Omental fat pad (tissue), 4 donors: ENCODE data around the gene ARRDC2. TPM values are rescaled to one million over a fixed set of nuclear protein-coding genes. Genes with fewer than 3 reads are reported as not detected.

Experiments
- ATAC-seq: fragments of 150-250 bp; one replicate; pipeline ENCODE4 v1.9.1; 2016; ENCODE audit warnings: mild to moderate bottlenecking, moderate library complexity; ENCODE audit not compliant: low FRiP score
- DNase-seq: peaks from one replicate; pipeline ENCODE4 v3.0.0-alpha.2; 2019; ENCODE audit warnings: low spot score
- CTCF ChIP-seq, 3 donors: fragments of 450-650 bp; IDR thresholded peaks; one replicate each; pipeline ENCODE4 v1.5.1; 2016 to 2017; ENCODE audit warnings: antibody characterized with exemption in 3 of 3, mild to moderate bottlenecking in 3 of 3, moderate library complexity in 2 of 3
- total RNA-seq, 4 donors: library from RNA; depleted of rRNA; stranded (reverse); fragments of >200 nt; gene quantifications; one replicate each; pipeline ENCODE4 v1.1.0, GENCODE V29; 2016

Gene ARRDC2
- total RNA-seq = 100 to 1,000 TPM in 1 of 4 donors, 10 to 100 TPM in 3; 16.0 to 117 (median 30.3) TPM

- TF ChIP-seq CTCF (IDR thresholded peaks at IDR 0.05) = no peak
- DNase-seq (peak; percentile 68), ATAC-seq (peak; percentile 81)
These were observed at the start of gene ARRDC2 for GRCh38 chr19:18007917-18008673. TSS of gene ARRDC2 (plus strand) at chr19:18008170. CDS start at chr19:18008311, 141 bp downstream.

- no peak for ATAC-seq
- no peak for DNase-seq
- no peak for TF ChIP-seq CTCF (IDR thresholded peaks at IDR 0.05)
These were observed 43.9 kb upstream of the ARRDC2 start for GRCh38 chr19:17963936-17964691.

GRCh38 chr19:17965370-17966128 lies 42.4 kb upstream of the ARRDC2 start:
- ATAC-seq (no peak), DNase-seq (no peak)
- no peak for TF ChIP-seq CTCF (IDR thresholded peaks at IDR 0.05)

- no peak for ATAC-seq
- TF ChIP-seq CTCF (IDR thresholded peaks at IDR 0.05) = no peak
- no peak for DNase-seq
These were observed 41.9 kb upstream of the ARRDC2 start for GRCh38 chr19:17966129-17966483.

GRCh38 chr19:17966550-17967256 lies 41.3 kb upstream of the ARRDC2 start, which contains the start of gene KCNN1:
TSS of gene KCNN1 (plus strand) at chr19:17967107. CDS start at chr19:17973889, 6,782 bp downstream.
- ATAC-seq = peak; percentile 52
- no peak for DNase-seq
- TF ChIP-seq CTCF (IDR thresholded peaks at IDR 0.05) = no peak

- no peak for TF ChIP-seq CTCF (IDR thresholded peaks at IDR 0.05)
- DNase-seq (no peak), ATAC-seq (peak; percentile 7)
These were observed 40.5 kb upstream of the ARRDC2 start for GRCh38 chr19:17967257-17968051.
